OCI-LY7 (cell line): Measurements from ENCODE around the gene ABCB8.

ENCODE experiments used
- CTCF ChIP-seq: fragments of 200-600 bp; sonication (generic); conservative IDR thresholded peaks from 2 replicates; pipeline ENCODE4 v1.5.1; 2014; ENCODE audit warnings: mild to moderate bottlenecking, antibody characterized with exemption, low read length, moderate library complexity, mixed read lengths
- EZH2phosphoT487 ChIP-seq: fragments of 200-600 bp; sonication (generic); IDR thresholded peaks from 2 replicates; pipeline ENCODE4 v1.6.1; 2018; ENCODE audit warnings: low read depth, borderline replicate concordance, mild to moderate bottlenecking, mixed run types, antibody characterized with exemption, low read length, moderate library complexity, mixed read lengths

- TF ChIP-seq CTCF (no peak), EZH2phosphoT487 (no peak)
These were observed 48.4 kb upstream of the ABCB8 start for GRCh38 chr7:150979713-150980390.
